ENCODE data around the gene PDE7B.

- TF ChIP-seq EZH2 (IDR thresholded peaks at IDR 0.05; ENCODE audit: insufficient read depth, poor library complexity, severe bottlenecking), result no peak
- no peak for TF ChIP-seq EZH2phosphoT487 (IDR thresholded peaks at IDR 0.05; ENCODE audit: insufficient read depth, low read depth)
These were observed 214.5 kb downstream of the PDE7B start for GRCh38 chr6:136066005-136066404.
